ENCODE results near the gene OR2A25.
A peak's percentile ranks its signal among the peaks of the same experiment; 100 is the strongest.
"Not testable (repeated sequence)": the region's sequence is repeated elsewhere in the genome, so short reads cannot be mapped to it uniquely, and the experiment has no call there.

The OR2A25 gene, protein sequence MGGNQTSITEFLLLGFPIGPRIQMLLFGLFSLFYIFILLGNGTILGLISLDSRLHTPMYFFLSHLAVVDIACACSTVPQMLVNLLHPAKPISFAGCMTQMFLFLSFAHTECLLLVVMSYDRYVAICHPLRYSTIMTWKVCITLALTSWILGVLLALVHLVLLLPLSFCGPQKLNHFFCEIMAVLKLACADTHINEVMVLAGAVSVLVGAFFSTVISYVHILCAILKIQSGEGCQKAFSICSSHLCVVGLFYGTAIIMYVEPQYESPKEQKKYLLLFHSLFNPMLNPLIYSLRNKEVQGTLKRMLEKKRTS

DNA sequence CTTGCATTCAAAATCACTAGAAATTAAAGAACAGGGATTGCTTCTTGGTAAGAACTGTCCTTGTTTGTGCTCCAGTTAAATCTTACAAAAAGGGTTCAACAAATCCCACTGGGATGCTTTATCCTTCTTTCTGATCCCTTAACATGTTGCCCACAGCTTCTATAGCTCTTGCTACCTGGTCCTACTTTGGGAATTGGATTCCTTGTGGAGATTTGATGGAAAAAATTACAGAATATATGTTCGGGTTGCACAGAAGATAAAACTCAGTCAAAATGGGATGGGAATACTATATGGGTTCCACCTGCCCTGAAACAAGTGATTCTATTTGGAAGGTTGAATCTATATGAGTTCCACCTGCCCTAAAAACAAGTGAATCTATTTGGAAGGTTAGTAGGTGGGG is at the start of gene OR2A25:
Gene OR2A25, plus strand, starts transcription at position 301 of the 400 bp plus-strand sequence. CDS start 4,409 bp downstream, outside the sequence.
- DNase-seq (no peak), ATAC-seq (no peak)

GRCh38 chr7:144020340-144020739 is 49.3 kb upstream of the OR2A25 start:
- ATAC-seq (no peak), DNase-seq (no peak)

GRCh38 chr7:144022169-144022568 is 47.4 kb upstream of the OR2A25 start:
- DNase-seq (no peak), ATAC-seq (no peak)

GRCh38 chr7:144023171-144023827 is 46.3 kb upstream of the OR2A25 start:
- DNase-seq: no peak
- ATAC-seq: peak; percentile 29

DNA sequence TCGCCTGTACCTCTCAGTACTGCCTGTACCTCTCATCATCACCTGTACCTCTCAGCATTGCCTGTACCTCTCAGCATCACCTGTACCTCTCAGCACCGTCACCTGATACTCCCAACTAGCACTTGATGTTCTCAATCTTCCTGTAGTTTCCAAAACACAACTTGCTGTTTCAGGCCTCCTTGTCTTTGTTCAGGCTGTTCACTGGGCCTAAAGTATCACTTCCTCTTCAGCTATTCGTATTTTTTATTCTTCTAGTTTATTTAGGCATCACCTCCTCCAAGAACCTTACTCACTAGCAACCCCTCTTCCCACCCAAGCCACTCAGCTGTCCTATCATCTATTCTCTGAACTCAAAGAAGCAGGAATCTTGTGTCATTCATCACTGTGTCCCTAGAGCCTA is 45.4 kb upstream of the OR2A25 start:
- DNase-seq (no peak), ATAC-seq (no peak)

DNA sequence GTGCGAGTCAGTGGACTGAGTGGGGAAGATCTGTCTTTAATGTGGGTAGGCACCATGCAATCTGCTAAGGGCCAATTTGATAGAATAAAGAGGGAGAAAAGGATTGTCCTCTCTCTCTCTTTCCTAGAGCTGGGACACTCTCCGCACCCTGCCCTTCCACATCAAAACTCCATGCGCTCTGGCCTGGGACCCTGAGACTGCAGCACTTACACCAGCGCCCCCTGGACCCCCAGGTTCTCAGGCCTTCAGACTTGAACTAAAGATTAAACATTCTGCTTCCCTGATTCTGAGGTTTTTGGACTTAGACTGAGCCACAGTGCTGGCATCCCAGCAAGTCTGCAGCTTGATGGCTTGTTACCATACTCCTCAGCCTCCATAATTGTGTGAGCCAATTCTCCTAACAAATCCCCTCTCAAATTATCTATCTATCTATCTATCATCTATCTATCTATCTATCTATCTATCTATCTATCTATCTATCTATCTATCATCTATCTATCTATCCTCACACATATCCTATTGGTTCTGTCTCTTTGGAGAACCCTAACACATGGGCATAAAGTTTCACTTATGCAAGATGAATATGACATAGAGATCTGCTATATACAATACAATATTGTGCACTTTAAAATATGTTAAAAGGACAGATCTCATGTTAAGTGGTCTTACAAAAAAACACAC is 43.3 kb upstream of the OR2A25 start:
- ATAC-seq: no peak
- no peak for DNase-seq

DNA sequence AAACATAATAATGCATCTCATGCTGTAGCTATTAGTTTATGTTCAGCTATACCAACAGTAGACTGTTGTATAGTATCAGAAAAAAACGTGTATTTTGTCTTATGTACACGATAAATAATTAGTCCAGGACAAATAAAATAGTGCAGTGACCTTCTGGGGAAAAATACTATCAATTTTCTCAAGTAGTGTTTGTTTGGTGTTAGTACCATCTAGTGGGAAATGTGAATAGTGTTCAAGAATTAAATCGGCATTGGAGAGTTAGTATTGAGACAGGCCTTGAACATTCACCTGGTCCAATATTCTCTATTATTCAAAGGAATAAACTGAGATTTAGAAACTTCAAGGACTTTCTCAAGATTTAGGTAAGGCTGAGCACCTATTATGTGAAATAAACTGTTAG is 42.5 kb upstream of the OR2A25 start:
- no peak for DNase-seq
- no peak for ATAC-seq

DNA sequence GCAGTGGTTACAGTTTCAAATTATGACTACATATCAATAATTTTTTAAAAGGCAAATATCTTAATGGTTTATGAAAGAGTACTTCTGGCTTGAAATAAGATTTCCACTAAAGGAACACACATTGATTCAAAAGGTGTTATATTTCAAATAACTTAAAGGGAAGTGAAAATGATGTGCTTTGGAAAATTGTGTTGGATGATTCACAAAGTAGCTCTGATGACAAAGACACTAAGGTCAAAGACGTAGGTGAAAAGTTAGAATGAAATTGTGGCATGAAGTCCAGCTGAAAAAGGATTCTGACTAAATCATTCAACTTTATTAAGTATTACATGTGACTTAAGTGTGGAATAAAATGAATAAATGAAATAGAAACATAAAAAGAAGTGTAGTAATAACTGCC is 41.6 kb upstream of the OR2A25 start:
- ATAC-seq (peak; percentile 52), DNase-seq (no peak)

DNA sequence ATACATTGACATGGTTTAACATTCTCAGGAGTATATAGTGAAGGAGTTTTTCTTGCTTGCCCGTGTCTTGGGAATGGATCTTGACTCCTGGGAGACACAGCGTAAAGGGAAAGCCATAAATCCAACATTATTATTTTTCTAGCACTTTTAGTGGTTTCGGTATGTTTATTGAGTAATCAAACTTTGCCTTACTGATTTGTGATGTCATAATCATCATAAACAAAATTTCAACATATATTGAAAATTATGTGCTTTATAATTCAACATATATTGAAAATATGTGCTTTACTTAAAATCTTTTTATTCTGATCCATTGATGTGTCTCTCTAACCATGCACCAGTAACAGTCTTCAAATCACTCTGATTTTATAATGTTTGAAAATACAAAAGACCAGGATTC is 41.1 kb upstream of the OR2A25 start:
- DNase-seq (no peak), ATAC-seq (no peak)

GRCh38 chr7:144032516-144032915 is 37.1 kb upstream of the OR2A25 start:
- no peak for DNase-seq
- no peak for ATAC-seq

GRCh38 chr7:144032985-144033709 is 36.5 kb upstream of the OR2A25 start:
- DNase-seq: no peak

DNA sequence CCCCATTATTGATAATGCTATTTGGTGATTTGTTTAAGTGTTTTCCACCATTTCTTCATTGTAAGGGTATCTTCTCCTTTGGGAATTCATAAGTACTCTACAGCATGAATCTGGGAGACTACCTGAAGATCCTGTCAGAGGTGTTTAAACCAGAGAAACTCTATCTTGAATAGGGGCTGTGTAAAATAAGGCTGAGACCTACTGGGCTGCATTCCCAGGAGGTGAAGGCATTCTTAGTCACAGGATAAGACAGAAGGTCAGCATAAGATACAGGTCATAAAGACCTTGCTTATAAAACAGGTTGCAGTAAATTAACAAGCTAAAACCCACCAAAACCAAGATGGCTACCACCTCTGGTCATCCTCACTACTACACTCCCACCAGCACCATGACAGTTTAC is 34.2 kb upstream of the OR2A25 start:
- no peak for ATAC-seq

More at GRCh38 chr7:144032985-144033709, 36.5 kb upstream of the OR2A25 start:
- no peak for ATAC-seq

DNA sequence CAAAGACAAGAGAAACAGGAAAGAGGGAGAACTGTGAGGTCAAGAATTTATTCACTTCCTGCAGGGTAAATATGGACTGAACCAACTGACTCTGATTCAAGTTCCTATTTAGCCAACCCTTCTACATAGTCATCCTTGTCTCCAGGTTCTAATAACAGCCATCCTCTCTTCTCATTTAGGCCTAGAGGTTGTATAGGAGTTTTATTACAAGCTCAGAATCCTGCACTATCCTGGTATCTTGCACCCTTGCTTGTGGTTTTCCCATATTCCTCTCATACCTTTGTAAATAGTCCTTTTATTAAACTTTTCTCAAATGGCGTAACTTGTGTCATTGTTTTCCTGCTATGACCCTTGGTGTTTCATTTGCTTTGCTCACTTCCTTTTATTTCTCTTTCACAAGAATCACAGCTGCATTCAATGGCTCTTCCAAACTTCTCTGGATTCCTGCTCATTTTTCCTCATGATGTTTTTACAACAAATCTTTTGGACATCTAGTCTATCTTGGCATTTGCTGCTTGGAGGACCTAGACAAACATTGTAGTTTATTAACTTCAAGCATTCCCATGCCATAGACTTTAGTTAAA is 33.2 kb upstream of the OR2A25 start:
- no peak for ATAC-seq

More for the DNA sequence above, 34.2 kb upstream of the OR2A25 start:
- DNase-seq: no peak

GRCh38 chr7:144037414-144038035 is 32.1 kb upstream of the OR2A25 start:
- DNase-seq: no peak

More for the DNA sequence above, 33.2 kb upstream of the OR2A25 start:
- no peak for DNase-seq

GRCh38 chr7:144038887-144039286 is 30.7 kb upstream of the OR2A25 start:
- ATAC-seq (no peak), DNase-seq (no peak)

More at GRCh38 chr7:144037414-144038035, 32.1 kb upstream of the OR2A25 start:
- no peak for ATAC-seq

GRCh38 chr7:144048648-144049047 is 21.0 kb upstream of the OR2A25 start, which contains the start of gene OR2A5:
Gene OR2A5 (plus strand): TSS chr7:144048948. CDS start chr7:144050402, 1,454 bp downstream.
- DNase-seq: no peak

DNA sequence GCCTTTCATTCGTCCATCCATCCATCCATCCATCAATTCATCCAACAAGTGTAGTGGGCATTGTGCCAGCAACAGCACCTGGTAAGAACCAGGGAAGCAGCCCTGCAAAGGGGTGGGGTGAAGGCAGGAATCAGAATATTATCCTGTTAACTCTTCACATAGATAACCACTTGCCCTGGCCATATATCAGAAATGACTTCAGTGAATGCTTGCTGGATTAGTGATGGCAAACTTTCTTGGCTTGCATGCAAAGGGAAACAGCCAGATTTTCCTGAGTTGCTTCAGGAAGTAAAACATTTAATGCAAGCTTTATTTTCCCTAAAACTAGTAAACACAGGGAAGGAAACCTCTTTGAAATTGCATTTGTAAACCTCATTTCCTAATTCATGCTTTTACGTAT is 20.1 kb upstream of the OR2A25 start:
- DNase-seq: no peak
- ATAC-seq: no peak

More at GRCh38 chr7:144048648-144049047, 21.0 kb upstream of the OR2A25 start, which contains the start of gene OR2A5:
- ATAC-seq: no peak

DNA sequence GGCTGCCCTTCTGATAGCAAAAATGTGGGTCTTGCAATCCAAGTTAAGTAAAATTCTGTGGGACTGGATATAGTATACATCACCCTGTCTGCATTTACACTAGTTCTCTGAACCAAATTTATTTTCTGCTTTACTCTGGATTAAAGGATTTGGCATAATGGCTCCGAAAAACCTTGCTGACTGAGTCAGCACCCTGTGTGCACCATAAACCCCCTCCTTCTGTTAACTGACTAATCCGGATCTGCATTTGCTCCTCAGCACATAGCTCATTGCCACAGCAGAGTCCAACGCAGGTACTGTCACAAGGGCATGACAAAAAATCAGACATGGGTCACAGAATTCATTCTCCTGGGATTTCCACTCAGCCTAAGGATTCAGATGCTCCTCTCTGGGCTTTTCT is 19.5 kb upstream of the OR2A25 start:
- ATAC-seq: no peak

DNA sequence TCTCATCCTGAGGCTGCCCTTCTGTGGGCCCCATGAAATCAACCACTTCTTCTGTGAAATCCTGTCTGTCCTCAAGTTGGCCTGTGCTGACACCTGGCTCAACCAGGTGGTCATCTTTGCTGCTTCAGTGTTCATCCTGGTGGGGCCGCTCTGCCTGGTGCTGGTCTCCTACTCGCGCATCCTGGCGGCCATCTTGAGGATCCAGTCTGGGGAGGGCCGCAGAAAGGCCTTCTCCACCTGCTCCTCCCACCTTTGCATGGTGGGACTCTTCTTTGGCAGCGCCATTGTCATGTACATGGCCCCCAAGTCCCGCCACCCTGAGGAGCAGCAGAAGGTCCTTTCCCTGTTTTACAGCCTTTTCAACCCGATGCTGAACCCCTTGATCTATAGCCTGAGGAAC is 18.7 kb upstream of the OR2A25 start:
- DNase-seq, ATAC-seq: not testable (repeated sequence)

More for the DNA sequence above, 19.5 kb upstream of the OR2A25 start:
- DNase-seq: no peak

DNA sequence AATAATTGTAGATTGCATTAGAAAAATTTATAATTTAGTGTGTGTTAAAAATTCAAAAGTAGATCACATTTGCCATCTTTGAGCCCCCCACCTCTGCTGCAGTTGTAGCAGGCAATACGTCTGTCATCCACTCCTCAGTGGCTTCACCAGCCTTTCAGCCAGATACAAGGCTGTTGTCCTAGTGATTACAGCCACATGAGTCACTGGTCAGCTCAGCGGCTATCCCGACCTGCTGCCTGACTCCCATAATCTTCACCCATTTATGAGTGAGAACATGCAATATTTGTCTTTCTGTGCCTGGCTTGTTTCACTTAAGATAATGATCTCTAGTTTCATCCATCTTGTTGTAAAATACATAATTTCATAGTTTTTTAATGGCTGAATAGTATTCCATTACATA is 11.7 kb upstream of the OR2A25 start:
- ATAC-seq (no peak), DNase-seq (no peak)

GRCh38 chr7:144063710-144064109 is 5.9 kb upstream of the OR2A25 start:
- ATAC-seq (no peak), DNase-seq (no peak)

Measured in stimulated activated naive CD8-positive, alpha-beta T cell treated with anti-CD3 and anti-CD28 coated beads, Interleukin-15, Interleukin-2, amounts not matched to agents 100 U/mL and 50 U/mL, for 24 hours (primary cell).